Heart left ventricle (tissue), 16 donors: ENCODE measurements around the gene F2RL2. TPM values are rescaled to one million over a fixed set of nuclear protein-coding genes. Genes with fewer than 3 reads are reported as not detected.

Source experiments
- ATAC-seq, 4 donors: fragments of 200-7000 bp; cut with Tn5 transposase; one replicate each; pipeline ENCODE4 v1.9.1; 2020 to 2022; ENCODE audit warnings: moderate library complexity in 4 of 4, mild to moderate bottlenecking in 3 of 4, moderate number of reproducible peaks in 1 of 4
- DNase-seq, 5 donors: peaks; one replicate each; pipeline ENCODE4 v3.0.0-alpha.2; 2020
- H3K27ac ChIP-seq, 12 donors: fragments of 200-600 bp; sonication (generic) in 4 of 12; one replicate each; pipeline versions ENCODE4 v1.5.0 to v1.8.0; 2016 to 2022; ENCODE audit warnings: mild to moderate bottlenecking in 2 of 12
- H3K27me3 ChIP-seq, 9 donors: fragments of 200-600 bp; sonication (generic) in 2 of 9; one replicate each; pipeline versions ENCODE4 v1.5.1 to v1.8.0; 2016 to 2022; ENCODE audit warnings: mild to moderate bottlenecking in 3 of 9
- H3K36me3 ChIP-seq, 9 donors: fragments of 200-600 bp; sonication (generic) in 2 of 9; one replicate each; pipeline versions ENCODE4 v1.5.0 to v1.8.0; 2018 to 2022; ENCODE audit warnings: mild to moderate bottlenecking in 2 of 9
- H3K4me1 ChIP-seq, 12 donors: fragments of 200-600 bp; sonication (generic) in 4 of 12; one replicate each; pipeline versions ENCODE4 v1.5.0 to v1.8.0; 2016 to 2022; ENCODE audit warnings: mild to moderate bottlenecking in 3 of 12
- H3K4me3 ChIP-seq, 12 donors: fragments of 200-600 bp; sonication (generic) in 4 of 12; one replicate each; pipeline versions ENCODE4 v1.5.0 to v1.8.0; 2017 to 2022; ENCODE audit warnings: mild to moderate bottlenecking in 9 of 12, moderate library complexity in 4 of 12
- H3K9me3 ChIP-seq, 12 donors: fragments of 200-600 bp; sonication (generic) in 4 of 12; one replicate each; pipeline versions ENCODE4 v1.5.0 to v1.8.0; 2016 to 2022; ENCODE audit warnings: mild to moderate bottlenecking in 1 of 12
- POLR2A ChIP-seq, 2 donors: fragments of 450-650 bp; IDR thresholded peaks; one replicate each; pipeline ENCODE4 v1.6.1; 2017; ENCODE audit warnings: antibody characterized with exemption in 2 of 2, mild to moderate bottlenecking in 2 of 2, moderate library complexity in 2 of 2
- WGBS, 4 donors: extraction: QIAGEN DNeasy Blood & Tissue Kit in 2 of 4; methylation state at CpG; one replicate each; pipeline versions ENCODE4 v1.1.5 to v1.1.7; 2013 to 2018; 5-methylcytosine and 5-hydroxymethylcytosine counted together
- intact Hi-C, 10 donors: fragments of 100-400 bp; cut with DNase I; formaldehyde crosslinking; loops; one replicate each; pipeline versions ENCODE4 v1.11.1 to v1.14.2; 2022
- polyA plus RNA-seq, 2 donors: library from polyadenylated mRNA; stranded (reverse); fragments of 200-250 nt; gene quantifications; one replicate each; pipeline ENCODE4 v1.2.3, GENCODE V29; 2013
- total RNA-seq, 9 donors: library from RNA; depleted of rRNA in 2 of 9; stranded (reverse); fragments of >200 nt in 2 of 9; fragmentation: NEBNext Ultra II Directional in 3 of 9; extraction: Animal tissue kit (Norgen Biotek cat#: 25700) in 3 of 9; gene quantifications; one replicate each; pipeline versions ENCODE4 v1.1.0 to v1.2.4, GENCODE V29; 2016 to 2023
- TF ChIP-seq, protein P1 (sequence below), 12 donors: fragments of 200-600 bp; sonication (generic) in 4 of 12; IDR thresholded peaks; one replicate each; pipeline versions ENCODE4 v1.5.0 to v1.8.0; 2018 to 2022; ENCODE audit warnings: antibody characterized with exemption in 12 of 12, mild to moderate bottlenecking in 5 of 12
- donor health status: ischemic (EF 13 %, LVEDD 7.1; RV severe dilation, severe dysfunction).
- donor health status: healthy with polysubstance abuse.
- donor health status: DM: no; HTN: yes; CAD: no.
- donor health status: DM: no; HTN: no; CAD: no.
- donor health status: ischemic (EF 25% LVEDD 6.9; RV normal size, moderate dysfunction).
- donor health status: ischemic (EF 25% LVEDD 5.7; RV mildly dilated, moderate dysfunction).
- donor health status: healthy.
- donor health status: DM: yes; HTN: yes; CAD: no.
- donor health status: ischemic (EF 35%, LVEDD 5.7; RV mildly dilated, moderate dysfunction).
- donor health status: nonischemic (EF 11% LVEDD 7.7; RV severe dilation, severe dysfunction).
- donor health status: DM: yes; HTN: yes; CAD: no.
- donor health status: PGD.
- donor health status: ischemic (EF 29% LVEDD 5.4; RV normal size, mild dysfunction).
- donor health status: nonischemic (EF 23%, LVEDD 6.1; RV moderate dilation, normal function).

F2RL2 gene
- total and polyA plus RNA-seq, 11 donors = 0.08 to 1.7 (median 0.52) TPM

DNA sequence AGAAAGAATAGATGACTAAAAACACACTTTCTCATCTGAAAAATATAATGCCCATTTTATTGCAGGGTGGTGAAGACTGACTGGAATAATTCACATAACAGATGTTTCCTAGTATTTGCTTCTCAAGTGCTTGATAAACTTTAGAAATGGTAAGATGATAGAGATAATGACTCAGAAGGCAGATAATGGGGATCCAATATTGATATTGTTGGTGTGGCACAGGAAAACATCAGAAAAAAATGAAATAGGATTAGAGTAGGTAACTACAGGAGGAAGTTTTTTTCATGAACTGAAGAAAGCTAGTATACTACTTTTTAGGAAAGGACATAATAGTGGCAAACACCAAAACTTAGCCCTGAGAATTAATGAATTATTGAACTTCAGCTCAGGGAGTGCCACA is 20.2 kb upstream of the F2RL2 start:
- TF ChIP-seq POLR2A (IDR thresholded peaks at IDR 0.05) = no peak
- TF ChIP-seq, protein P1, sequence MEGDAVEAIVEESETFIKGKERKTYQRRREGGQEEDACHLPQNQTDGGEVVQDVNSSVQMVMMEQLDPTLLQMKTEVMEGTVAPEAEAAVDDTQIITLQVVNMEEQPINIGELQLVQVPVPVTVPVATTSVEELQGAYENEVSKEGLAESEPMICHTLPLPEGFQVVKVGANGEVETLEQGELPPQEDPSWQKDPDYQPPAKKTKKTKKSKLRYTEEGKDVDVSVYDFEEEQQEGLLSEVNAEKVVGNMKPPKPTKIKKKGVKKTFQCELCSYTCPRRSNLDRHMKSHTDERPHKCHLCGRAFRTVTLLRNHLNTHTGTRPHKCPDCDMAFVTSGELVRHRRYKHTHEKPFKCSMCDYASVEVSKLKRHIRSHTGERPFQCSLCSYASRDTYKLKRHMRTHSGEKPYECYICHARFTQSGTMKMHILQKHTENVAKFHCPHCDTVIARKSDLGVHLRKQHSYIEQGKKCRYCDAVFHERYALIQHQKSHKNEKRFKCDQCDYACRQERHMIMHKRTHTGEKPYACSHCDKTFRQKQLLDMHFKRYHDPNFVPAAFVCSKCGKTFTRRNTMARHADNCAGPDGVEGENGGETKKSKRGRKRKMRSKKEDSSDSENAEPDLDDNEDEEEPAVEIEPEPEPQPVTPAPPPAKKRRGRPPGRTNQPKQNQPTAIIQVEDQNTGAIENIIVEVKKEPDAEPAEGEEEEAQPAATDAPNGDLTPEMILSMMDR (IDR thresholded peaks at IDR 0.05) = no peak
- H3K27ac ChIP-seq = no peak overlapping the region
- peaks cover 0 to 12% (median 0%) of the 10 kb centered on the region in 12 donors for H3K4me1 ChIP-seq
- peaks cover 0 to 6% (median 0%) of the 10 kb centered on the region in 12 donors for H3K9me3 ChIP-seq
- no peak overlapping the region for H3K4me3 ChIP-seq
- peaks cover 0 to 15% (median 0%) of the 10 kb centered on the region in 9 donors for H3K36me3 ChIP-seq
- H3K27me3 ChIP-seq = no peaks in the 10 kb centered on the region
- DNase-seq (no peak), ATAC-seq (no peak)
- intact Hi-C loops = loop anchor here in 4 of 10 donors (5.0 kb wide), 3 partner anchors 41 to 129 kb away; partner anchors contain the start of gene F2R (in 1 of the 4)

DNA sequence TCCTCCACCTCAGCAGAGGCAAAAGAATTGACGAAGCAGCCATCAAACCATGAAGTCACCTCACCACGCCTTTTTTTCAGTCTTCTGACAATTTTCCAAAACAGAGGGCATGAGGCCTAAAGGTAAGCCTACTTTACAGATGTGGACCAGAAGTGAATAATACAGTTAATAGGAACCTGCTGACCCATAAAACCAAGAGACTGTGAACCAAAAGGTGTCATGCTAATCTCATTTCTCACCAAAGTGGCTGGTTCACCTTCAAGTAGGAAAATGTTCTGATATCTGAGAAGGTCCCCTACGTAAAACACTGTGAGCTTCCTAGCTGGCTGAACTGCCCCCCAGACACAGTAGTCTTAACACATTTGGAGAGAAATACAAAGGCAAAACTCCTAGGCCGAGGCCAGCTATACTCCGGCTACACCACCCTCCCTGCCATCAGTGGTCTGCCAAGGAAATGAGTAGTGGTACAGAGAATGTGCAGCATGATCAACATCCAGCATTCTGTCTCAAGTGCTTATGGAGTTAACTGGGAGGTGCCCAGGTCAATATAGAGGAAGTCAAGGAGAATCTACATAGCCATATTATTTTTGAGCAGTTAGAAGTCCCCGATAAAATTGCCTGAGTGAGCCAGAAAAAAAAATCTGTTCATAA is 19.3 kb upstream of the F2RL2 start:
- no peak for DNase-seq
- TF ChIP-seq, protein P1 (IDR thresholded peaks at IDR 0.05) = no peak
- TF ChIP-seq POLR2A (IDR thresholded peaks at IDR 0.05) = no peak
- Histone ChIP-seq H3K4me3 (no peak overlapping the region), H3K27me3 (no peaks in the 10 kb centered on the region), H3K4me1 (peaks cover 0 to 19% (median 0%) of the 10 kb centered on the region in 12 donors), H3K27ac (no peak overlapping the region), H3K36me3 (peaks cover 0 to 9% (median 0%) of the 10 kb centered on the region in 9 donors), H3K9me3 (no peaks in the 10 kb centered on the region)
- ATAC-seq = no peak
- WGBS, 4 donors = 78 to 89% (median 85%) methylated on average over 6 of the region's 6 CpGs
- intact Hi-C loops = loop anchor here in 4 of 10 donors (5.0 kb wide), 3 partner anchors 40 to 130 kb away; partner anchors contain the start of gene F2R (in 1 of the 4)

DNA sequence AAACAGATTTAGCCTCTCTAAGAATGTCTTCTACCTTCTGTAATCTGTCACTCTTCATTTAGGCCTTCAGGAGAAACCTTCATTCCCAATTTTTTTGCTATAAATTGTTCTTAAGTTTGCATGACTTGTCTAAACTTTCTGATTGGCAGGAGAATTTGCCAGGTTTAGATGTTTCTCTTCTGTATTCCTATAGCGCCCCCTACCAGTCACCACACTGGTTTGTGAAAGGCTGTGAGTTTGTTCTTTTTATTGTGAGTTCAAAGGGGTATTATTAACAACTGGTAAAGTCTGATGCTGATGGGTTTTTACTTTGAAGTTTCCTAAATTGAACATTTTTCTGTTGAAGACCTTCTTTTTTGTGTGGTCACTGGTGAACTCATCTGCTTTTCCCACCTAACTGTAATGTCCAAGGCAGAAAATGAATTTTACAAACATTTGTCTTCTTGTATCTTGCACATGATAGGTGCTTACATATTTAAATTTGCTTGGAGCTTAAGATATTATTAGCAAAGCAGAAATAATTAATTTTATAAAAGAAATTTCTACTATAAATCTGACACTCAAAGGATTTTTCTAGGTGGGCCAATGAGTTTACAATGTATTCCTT is 18.4 kb upstream of the F2RL2 start:
- 6 to 18% (median 12%) methylated on average over 1 of the region's 1 CpG for WGBS, 4 donors
- ATAC-seq = peak in 1 of 4 donors; percentile 49
- peak in 4 of 5 donors; percentile 35 to 68 (median 50) for DNase-seq
- Histone ChIP-seq H3K4me1 (peaks cover 0 to 19% (median 0%) of the 10 kb centered on the region in 12 donors), H3K4me3 (no peak overlapping the region), H3K36me3 (peaks cover 0 to 16% (median 0%) of the 10 kb centered on the region in 9 donors), H3K27me3 (no peaks in the 10 kb centered on the region), H3K27ac (no peak overlapping the region), H3K9me3 (no peaks in the 10 kb centered on the region)
- intact Hi-C loops = loop anchor here in 7 of 10 donors (1.0 to 5.0 kb wide), 6 partner anchors 39 to 131 kb away; partner anchors contain the start of gene F2R (in 1 of the 7)
- TF ChIP-seq POLR2A (IDR thresholded peaks at IDR 0.05) = no peak
- TF ChIP-seq, protein P1 (IDR thresholded peaks at IDR 0.05) = peak; percentile 46 to 76 (median 66)

DNA sequence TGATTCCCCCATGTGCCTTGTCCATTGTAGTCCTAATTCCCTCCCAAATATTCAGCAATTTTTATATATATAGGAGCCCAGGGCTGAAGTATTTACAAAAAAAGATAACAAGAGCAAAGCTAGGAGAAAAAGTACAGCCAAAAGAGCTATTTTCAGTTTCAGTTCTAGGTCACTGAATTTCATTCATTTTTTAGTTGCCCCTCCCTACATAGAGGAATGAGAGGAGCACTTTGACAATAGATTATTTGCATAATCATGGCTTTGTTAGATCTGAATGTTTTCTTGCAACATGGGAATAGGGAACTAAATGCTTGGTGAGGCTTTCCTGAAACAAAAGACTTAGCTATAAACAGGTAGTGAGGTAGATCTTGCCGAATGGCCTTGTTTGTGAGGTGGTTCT is 15.3 kb upstream of the F2RL2 start:
- WGBS, 4 donors = 77 to 84% (median 81%) methylated on average over 1 of the region's 1 CpG
- H3K27me3 ChIP-seq = no peaks in the 10 kb centered on the region
- peaks cover 0 to 19% (median 0%) of the 10 kb centered on the region in 12 donors for H3K4me1 ChIP-seq
- intact Hi-C loops = loop anchor here in 1 of 10 donors (5.0 kb wide), 1 partner anchor 36 kb away; no protein-coding TSS in a partner anchor
- H3K27ac ChIP-seq = peak overlapping the region in 1 of 12 donors; percentile 29
- DNase-seq (no peak), ATAC-seq (no peak)
- peaks cover 0 to 23% (median 0%) of the 10 kb centered on the region in 9 donors for H3K36me3 ChIP-seq
- no peaks in the 10 kb centered on the region for H3K9me3 ChIP-seq
- TF ChIP-seq, protein P1 (IDR thresholded peaks at IDR 0.05) = no peak
- TF ChIP-seq POLR2A (IDR thresholded peaks at IDR 0.05) = no peak
- H3K4me3 ChIP-seq = peak overlapping the region in 3 of 12 donors; percentile 4 to 33 (median 20)
